ENCODE data around the gene THAP7. TPM values are rescaled to one million over a fixed set of nuclear protein-coding genes. Genes with fewer than 3 reads are reported as not detected.
A peak's percentile ranks its signal among the peaks of the same experiment; 100 is the strongest.

Gene THAP7
- total and polyA plus RNA-seq, 9 of the 15 experiments (the other 6 are each of a cell fraction or from before 2014, with no cell fraction given) = 7.9 to 263 (median 84.1) TPM

DNA sequence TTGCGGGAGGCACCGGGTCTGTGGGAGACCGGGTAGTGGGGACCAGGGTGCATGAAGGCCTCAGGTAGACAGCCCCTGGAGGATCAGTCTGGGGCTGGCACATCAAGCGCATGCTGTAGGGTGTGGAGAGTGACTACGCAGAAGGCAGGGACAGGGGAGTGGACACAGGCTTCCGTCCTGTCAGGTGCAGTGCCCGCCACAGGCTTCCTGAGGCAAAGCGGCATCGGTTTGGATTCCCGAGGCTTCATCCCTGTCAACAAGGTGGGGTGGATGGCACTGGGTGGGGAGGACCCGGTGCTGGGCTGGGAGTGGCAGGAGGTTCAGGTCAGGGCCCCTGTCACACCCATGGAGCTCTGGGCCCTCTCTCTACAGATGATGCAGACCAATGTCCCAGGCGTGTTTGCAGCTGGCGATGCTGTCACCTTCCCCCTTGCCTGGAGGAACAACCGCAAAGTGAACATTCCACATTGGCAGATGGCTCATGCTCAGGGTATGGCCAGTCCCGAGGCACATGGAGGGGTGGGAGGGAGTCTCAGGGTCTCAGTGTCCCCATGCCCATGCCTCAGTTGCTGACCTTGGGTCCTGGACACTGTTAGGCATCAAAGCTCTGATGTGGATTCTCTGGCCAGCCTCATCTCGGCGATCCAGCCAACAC is 24.3 kb downstream of the THAP7 start (continued):
- 0 out of 2 replicates have a peak, but pooled peaks have one; percentile 61 for TF ChIP-seq NR4A1 (CRISPR knock-in tag; IDR thresholded peaks at IDR 0.05)
- TF ChIP-seq NR4A1 (tag; IDR thresholded peaks at IDR 0.05) = no peak
- TF ChIP-seq TEAD4 (IDR thresholded peaks at IDR 0.05; ENCODE audit: low read length) = no peak
- no peak for TF ChIP-seq TEAD4 (CRISPR knock-in tag; IDR thresholded peaks at IDR 0.05; ENCODE audit: borderline replicate concordance)
- TF ChIP-seq OTX1 (CRISPR knock-in tag; IDR thresholded peaks at IDR 0.05) = no peak
- TF ChIP-seq ZBTB26 (CRISPR knock-in tag; IDR thresholded peaks at IDR 0.05) = no peak
- no peak for TF ChIP-seq REST (IDR thresholded peaks at IDR 0.05; ENCODE audit: borderline replicate concordance)
- TF ChIP-seq REST (CRISPR knock-in tag; IDR thresholded peaks at IDR 0.05; ENCODE audit: low read depth) = no peak
- TF ChIP-seq RFX1 (IDR thresholded peaks at IDR 0.05) = no peak
- peak; percentile 20; the same call in 1 of the 2 replicates for TF ChIP-seq HOXB6 (CRISPR knock-in tag; IDR thresholded peaks at IDR 0.05; ENCODE audit: borderline replicate concordance)
- no peak for TF ChIP-seq ZNF57 (CRISPR knock-in tag; IDR thresholded peaks at IDR 0.05)
- TF ChIP-seq ZNF764 (CRISPR knock-in tag; IDR thresholded peaks at IDR 0.05; ENCODE audit: low read depth) = no peak
- TF ChIP-seq ETV1 (tag; conservative IDR thresholded peaks at IDR 0.05; ENCODE audit: low read depth) = no peak
- TF ChIP-seq TAF15 (IDR thresholded peaks at IDR 0.05; ENCODE audit: low read depth, low read length) = no peak
